Dendritic cell treated with granulocyte-macrophage colony-stimulating factor and Interleukin-4, amounts not matched to agents 40 ng/mL and 50 ng/mL, for 4 days (primary cell): ENCODE results near the gene CCL25.
"Not testable (repeated sequence)": the region's sequence is repeated elsewhere in the genome, so short reads cannot be mapped to it uniquely, and the experiment has no call there.

Experiments used
- H3K27ac Mint-ChIP-seq: one replicate; pipeline ENCODE4 v1.8.0; 2022; ENCODE audit warnings: mild to moderate bottlenecking, mixed read lengths
- H3K27me3 Mint-ChIP-seq: one replicate; pipeline ENCODE4 v1.8.0; 2022; ENCODE audit warnings: mild to moderate bottlenecking, mixed read lengths
- H3K36me3 Mint-ChIP-seq: one replicate; pipeline ENCODE4 v1.8.0; 2022; ENCODE audit warnings: low read depth, mixed read lengths
- H3K4me1 Mint-ChIP-seq: one replicate; pipeline ENCODE4 v1.8.0; 2022; ENCODE audit warnings: low read depth, mixed read lengths
- H3K4me3 Mint-ChIP-seq: one replicate; pipeline ENCODE4 v1.8.0; 2022; ENCODE audit warnings: mild to moderate bottlenecking, moderate library complexity, mixed read lengths
- H3K9me3 Mint-ChIP-seq: one replicate; pipeline ENCODE4 v1.8.0; 2022; ENCODE audit warnings: mixed read lengths
- intact Hi-C: fragments of 100-400 bp; cut with micrococcal nuclease; formaldehyde crosslinking; loops from one replicate; pipeline ENCODE4 v1.15.0; 2022

CCL25 gene

GRCh38 chr19:8033287-8034177 lies 19.0 kb upstream of the CCL25 start:
- peaks cover 23% of the 10 kb centered on the region for H3K27me3 Mint-ChIP-seq

DNA sequence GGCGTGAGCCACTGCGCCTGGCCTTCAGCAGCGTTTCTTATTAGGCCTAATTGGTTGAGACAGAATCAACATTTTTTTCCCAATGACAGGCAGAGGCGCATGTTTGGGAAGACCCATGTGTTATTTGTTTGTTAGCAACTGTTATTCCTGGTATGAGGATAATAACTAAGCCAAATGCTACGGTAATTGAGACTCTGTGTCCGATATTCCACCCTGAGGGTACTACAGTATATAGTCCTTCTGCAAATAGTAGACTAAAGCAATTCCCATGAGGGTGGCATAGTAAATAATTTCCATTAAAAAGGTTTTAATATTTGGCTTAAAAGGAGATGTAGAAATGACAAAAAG lies 18.4 kb upstream of the CCL25 start:
- H3K27me3 Mint-ChIP-seq = peaks cover 26% of the 10 kb centered on the region
- peaks cover 5% of the 10 kb centered on the region for H3K4me1 Mint-ChIP-seq
- H3K27ac Mint-ChIP-seq = no peak overlapping the region
- intact Hi-C loops = no loop called here
- H3K9me3 Mint-ChIP-seq = no peaks in the 10 kb centered on the region
- H3K4me3 Mint-ChIP-seq = no peak overlapping the region
- H3K36me3 Mint-ChIP-seq = no peaks in the 10 kb centered on the region

More at GRCh38 chr19:8033287-8034177, 19.0 kb upstream of the CCL25 start:
- H3K9me3 Mint-ChIP-seq, intact Hi-C loops, H3K27ac Mint-ChIP-seq, H3K4me1 Mint-ChIP-seq, H3K4me3 Mint-ChIP-seq, H3K36me3 Mint-ChIP-seq: not testable (repeated sequence)

DNA sequence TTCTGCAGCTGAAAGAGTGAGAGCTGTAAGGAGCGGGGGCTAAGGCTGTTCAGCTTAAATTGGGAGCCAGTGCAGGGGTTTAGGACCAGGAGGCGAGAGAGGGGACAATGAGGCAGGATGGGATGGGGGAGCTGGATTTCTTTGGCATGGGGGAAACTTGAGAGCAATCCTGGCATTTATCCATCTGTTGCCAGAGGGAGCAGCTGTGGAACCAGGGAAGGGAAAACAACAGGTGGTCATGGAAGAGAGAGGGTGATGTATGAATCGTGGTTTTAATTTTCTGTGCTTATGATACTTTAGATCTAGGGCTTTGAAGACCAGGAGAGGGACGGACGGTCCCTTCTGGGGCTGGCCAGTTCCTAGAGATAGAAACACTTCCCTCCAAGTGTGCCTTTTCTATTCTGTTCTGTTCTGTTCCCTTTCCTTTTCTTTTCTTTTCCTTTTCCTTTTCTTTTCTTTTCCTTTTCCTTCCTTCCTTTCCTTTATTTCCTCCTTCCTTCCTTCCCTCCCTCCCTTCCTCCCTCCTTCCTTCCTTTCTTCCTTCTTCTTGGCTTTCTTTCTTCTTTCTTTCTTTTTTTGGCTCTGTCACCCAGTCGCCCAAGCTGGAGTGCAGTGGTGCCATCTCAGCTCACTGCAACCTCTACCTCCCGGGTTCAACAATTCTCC lies 16.0 kb upstream of the CCL25 start:
- Mint-ChIP-seq H3K27ac (no peak overlapping the region), H3K27me3 (peaks cover 28% of the 10 kb centered on the region), H3K9me3 (no peaks in the 10 kb centered on the region), H3K4me3 (no peak overlapping the region), H3K4me1 (peaks cover 9% of the 10 kb centered on the region), H3K36me3 (no peaks in the 10 kb centered on the region)
- intact Hi-C loops = no loop called here

- no peak overlapping the region for H3K4me3 Mint-ChIP-seq
- no peaks in the 10 kb centered on the region for H3K36me3 Mint-ChIP-seq
- no peaks in the 10 kb centered on the region for H3K9me3 Mint-ChIP-seq
- peaks cover 6% of the 10 kb centered on the region for H3K4me1 Mint-ChIP-seq
- intact Hi-C loops = no loop called here
- no peak overlapping the region for H3K27ac Mint-ChIP-seq
- H3K27me3 Mint-ChIP-seq = peaks cover 15% of the 10 kb centered on the region
Measured at GRCh38 chr19:8038815-8039214, 13.7 kb upstream of the CCL25 start.

GRCh38 chr19:8039231-8039630 lies 13.3 kb upstream of the CCL25 start:
- H3K27ac Mint-ChIP-seq = no peak overlapping the region
- peaks cover 12% of the 10 kb centered on the region for H3K27me3 Mint-ChIP-seq

DNA sequence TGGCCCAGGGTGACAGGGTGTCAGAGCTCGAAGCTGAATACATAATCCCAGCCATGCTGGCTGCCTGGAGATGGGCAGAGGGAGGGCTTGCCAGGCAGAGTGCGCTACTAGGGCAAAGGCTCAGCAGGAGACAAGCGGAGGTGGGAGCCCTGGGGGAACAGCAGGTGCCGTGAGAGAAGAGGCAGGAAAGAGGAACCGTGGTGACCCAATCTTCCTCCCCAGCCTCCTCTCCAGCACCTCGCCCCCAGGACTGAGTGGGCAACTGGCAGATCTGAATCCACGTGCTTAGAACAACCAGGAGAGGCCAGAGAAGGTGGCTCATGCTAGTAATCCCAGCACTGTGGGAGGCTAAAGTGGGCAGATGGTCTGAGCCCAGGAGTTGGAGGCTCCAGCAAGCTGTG lies 11.0 kb upstream of the CCL25 start:
- H3K4me3 Mint-ChIP-seq = no peak overlapping the region
- H3K9me3 Mint-ChIP-seq = no peaks in the 10 kb centered on the region
- H3K36me3 Mint-ChIP-seq = no peaks in the 10 kb centered on the region
- H3K4me1 Mint-ChIP-seq = peaks cover 6% of the 10 kb centered on the region
- peaks cover 13% of the 10 kb centered on the region for H3K27me3 Mint-ChIP-seq
- no peak overlapping the region for H3K27ac Mint-ChIP-seq
- intact Hi-C loops = no loop called here

More at GRCh38 chr19:8039231-8039630, 13.3 kb upstream of the CCL25 start:
- H3K36me3 Mint-ChIP-seq = no peaks in the 10 kb centered on the region
- H3K4me1 Mint-ChIP-seq = peaks cover 6% of the 10 kb centered on the region
- no peaks in the 10 kb centered on the region for H3K9me3 Mint-ChIP-seq
- H3K4me3 Mint-ChIP-seq = no peak overlapping the region
- intact Hi-C loops = no loop called here

GRCh38 chr19:8042900-8043299 lies 9.7 kb upstream of the CCL25 start:
- Mint-ChIP-seq H3K27me3 (peaks cover 16% of the 10 kb centered on the region), H3K9me3 (no peaks in the 10 kb centered on the region), H3K4me3 (no peak overlapping the region), H3K27ac (no peak overlapping the region), H3K36me3 (no peaks in the 10 kb centered on the region), H3K4me1 (peaks cover 6% of the 10 kb centered on the region)
- intact Hi-C loops = no loop called here

DNA sequence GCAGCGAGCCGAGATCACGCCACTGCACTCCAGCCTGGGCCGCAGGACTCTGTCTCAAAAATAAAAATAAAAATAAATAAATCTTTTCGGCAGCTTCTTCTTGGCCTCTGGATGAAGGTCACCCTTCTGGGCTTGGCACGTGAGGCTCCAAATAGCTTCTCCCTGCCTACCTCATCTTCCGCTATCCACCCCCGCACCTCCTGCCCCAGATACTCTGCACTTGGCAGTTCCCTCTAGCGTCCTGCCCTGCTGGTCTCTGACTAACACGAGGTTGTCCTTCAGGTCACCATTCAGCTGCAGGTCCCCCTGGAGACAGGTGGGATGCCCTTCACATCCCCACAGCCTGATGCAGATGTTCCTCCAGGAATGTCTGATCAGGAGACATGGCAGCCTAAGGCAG lies 8.5 kb upstream of the CCL25 start:
- Mint-ChIP-seq H3K27ac (no peak overlapping the region), H3K9me3 (no peaks in the 10 kb centered on the region), H3K4me1 (peaks cover 6% of the 10 kb centered on the region), H3K36me3 (no peaks in the 10 kb centered on the region), H3K4me3 (no peak overlapping the region), H3K27me3 (peaks cover 16% of the 10 kb centered on the region)
- intact Hi-C loops = no loop called here

DNA sequence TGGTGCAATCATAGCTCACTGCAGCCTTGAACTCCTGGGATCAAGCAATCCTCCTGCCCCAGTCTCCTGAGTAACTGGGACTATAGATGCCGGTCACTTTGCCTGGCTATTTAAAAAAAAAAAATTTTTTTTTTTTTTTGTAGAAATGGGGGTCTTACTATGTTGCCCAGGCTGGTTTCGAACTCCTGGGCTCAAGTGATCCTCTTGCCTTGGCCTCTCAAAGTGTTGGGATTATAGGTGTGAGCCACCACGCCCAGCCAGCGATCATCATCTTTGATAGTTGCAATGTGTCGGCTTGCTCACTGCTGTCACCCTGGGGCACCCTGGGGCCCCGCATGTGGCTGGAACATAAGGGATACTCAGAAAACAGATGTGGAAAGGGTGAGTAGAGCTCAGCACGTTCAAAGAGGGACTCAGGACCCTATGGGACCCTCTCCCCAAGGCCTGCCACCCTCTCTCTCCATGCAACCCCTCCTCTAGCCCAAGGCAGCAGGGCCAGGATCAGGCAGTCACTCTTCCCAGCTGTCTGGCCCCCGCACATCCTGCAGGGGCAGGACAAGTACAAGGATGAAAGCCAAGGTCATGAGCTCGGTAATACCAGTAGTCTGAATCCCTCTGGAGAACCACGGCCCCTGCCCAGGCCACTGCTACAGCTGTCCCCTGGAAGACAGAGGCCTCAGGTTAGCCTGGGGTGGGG lies 6.5 kb upstream of the CCL25 start:
- Mint-ChIP-seq H3K4me1 (peaks cover 16% of the 10 kb centered on the region), H3K9me3 (no peaks in the 10 kb centered on the region), H3K4me3 (no peak overlapping the region), H3K36me3 (no peaks in the 10 kb centered on the region), H3K27me3 (peaks cover 29% of the 10 kb centered on the region), H3K27ac (no peak overlapping the region)
- intact Hi-C loops = no loop called here

- Mint-ChIP-seq H3K27ac (no peak overlapping the region), H3K4me1 (peaks cover 14% of the 10 kb centered on the region), H3K9me3 (no peaks in the 10 kb centered on the region), H3K27me3 (peaks cover 27% of the 10 kb centered on the region), H3K36me3 (no peaks in the 10 kb centered on the region), H3K4me3 (no peak overlapping the region)
- intact Hi-C loops = no loop called here
Measured at GRCh38 chr19:8046569-8047165, 5.9 kb upstream of the CCL25 start.

GRCh38 chr19:8050274-8051096 lies 2.1 kb upstream of the CCL25 start:
- H3K4me1 Mint-ChIP-seq = peaks cover 26% of the 10 kb centered on the region
- H3K27ac Mint-ChIP-seq = peak overlapping the region; percentile 59
- H3K36me3 Mint-ChIP-seq = no peaks in the 10 kb centered on the region
- intact Hi-C loops = no loop called here
- no peaks in the 10 kb centered on the region for H3K9me3 Mint-ChIP-seq
- peak overlapping the region; percentile 71 for H3K4me3 Mint-ChIP-seq
- peaks cover 29% of the 10 kb centered on the region for H3K27me3 Mint-ChIP-seq

DNA sequence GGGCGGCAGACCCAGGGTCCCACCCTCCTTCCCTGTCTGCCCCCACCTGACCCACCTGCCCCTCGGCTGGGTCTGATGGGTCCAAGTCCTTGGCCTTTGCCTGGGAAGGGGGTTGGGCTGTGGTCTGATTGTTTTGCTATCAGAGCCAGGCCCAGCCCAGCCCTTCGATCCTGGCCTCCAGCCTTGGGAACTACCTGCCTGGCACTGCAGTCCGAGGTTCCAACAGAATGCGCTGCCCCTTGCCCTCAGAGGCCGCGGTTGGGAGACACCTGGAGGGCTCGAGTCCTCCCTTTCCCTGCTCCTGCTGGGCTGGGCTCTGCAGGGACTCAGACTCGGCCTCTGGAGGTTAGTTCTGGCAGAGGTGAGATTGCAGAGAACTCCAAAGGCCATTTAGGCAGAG lies 1.6 kb downstream of the CCL25 start:
- Mint-ChIP-seq H3K9me3 (no peaks in the 10 kb centered on the region), H3K27me3 (peaks cover 14% of the 10 kb centered on the region), H3K4me1 (peaks cover 26% of the 10 kb centered on the region), H3K4me3 (no peak overlapping the region), H3K36me3 (no peaks in the 10 kb centered on the region), H3K27ac (no peak overlapping the region)
- intact Hi-C loops = no loop called here

- Mint-ChIP-seq H3K27me3 (peaks cover 2% of the 10 kb centered on the region), H3K4me1 (peaks cover 15% of the 10 kb centered on the region)
Measured at GRCh38 chr19:8056533-8056932, 4.0 kb downstream of the CCL25 start.

More at GRCh38 chr19:8056533-8056932, 4.0 kb downstream of the CCL25 start:
- H3K36me3 Mint-ChIP-seq = no peaks in the 10 kb centered on the region
- no peaks in the 10 kb centered on the region for H3K9me3 Mint-ChIP-seq
- intact Hi-C loops = no loop called here
- no peak overlapping the region for H3K4me3 Mint-ChIP-seq
- H3K27ac Mint-ChIP-seq = no peak overlapping the region
